ENCODE measurements around the gene ROBO2.

ROBO2 gene

GRCh38 chr3:77066829-77067228 lies 26.9 kb downstream of the ROBO2 start:
- TF ChIP-seq CTCF (conservative IDR thresholded peaks at IDR 0.05) (no peak), ZFX (IDR thresholded peaks at IDR 0.05) (no peak)
- no peak overlapping the region for H3K27ac ChIP-seq

- H3K27ac ChIP-seq: no peak overlapping the region
- TF ChIP-seq CTCF (conservative IDR thresholded peaks at IDR 0.05): no peak
- no peak for TF ChIP-seq ZFX (IDR thresholded peaks at IDR 0.05)
These were observed 28.9 kb downstream of the ROBO2 start for GRCh38 chr3:77068808-77069207.

GRCh38 chr3:77071364-77071763 lies 31.5 kb downstream of the ROBO2 start:
- TF ChIP-seq CTCF (conservative IDR thresholded peaks at IDR 0.05): no peak
- no peak for TF ChIP-seq ZFX (IDR thresholded peaks at IDR 0.05)
- H3K27ac ChIP-seq: no peak overlapping the region

- TF ChIP-seq CTCF (conservative IDR thresholded peaks at IDR 0.05): no peak
- TF ChIP-seq ZFX (IDR thresholded peaks at IDR 0.05): no peak
- H3K27ac ChIP-seq: no peak overlapping the region
These were observed 31.9 kb downstream of the ROBO2 start for GRCh38 chr3:77071809-77072208.

GRCh38 chr3:77072232-77072631 lies 32.3 kb downstream of the ROBO2 start:
- TF ChIP-seq ZFX (IDR thresholded peaks at IDR 0.05) (no peak), CTCF (conservative IDR thresholded peaks at IDR 0.05) (no peak)
- no peak overlapping the region for H3K27ac ChIP-seq

- no peak overlapping the region for H3K27ac ChIP-seq
- TF ChIP-seq CTCF (conservative IDR thresholded peaks at IDR 0.05) (no peak), ZFX (IDR thresholded peaks at IDR 0.05) (no peak)
These were observed 38.4 kb downstream of the ROBO2 start for GRCh38 chr3:77078279-77078678.

GRCh38 chr3:77079988-77080610 lies 40.2 kb downstream of the ROBO2 start:
- H3K27ac ChIP-seq: no peak overlapping the region
- TF ChIP-seq CTCF (conservative IDR thresholded peaks at IDR 0.05) (no peak), ZFX (IDR thresholded peaks at IDR 0.05) (no peak)
